Neuronal stem cell (in vitro differentiated cells): ENCODE data around the gene SRXN1.
"Not testable (repeated sequence)": the region's sequence is repeated elsewhere in the genome, so short reads cannot be mapped to it uniquely, and the experiment has no call there.

Source experiments
- DNase-seq: peaks from one replicate; pipeline ENCODE4 v3.0.0-alpha.2; 2013; ENCODE audit warnings: low spot score
- H2AFZ ChIP-seq: one replicate; pipeline ENCODE4 v1.6.1; 2013; ENCODE audit warnings: mild to moderate bottlenecking, low read length, inconsistent platforms
- H2AK5ac ChIP-seq: 2 replicates; pipeline ENCODE4 v1.6.1; 2013; ENCODE audit warnings: low read depth, mild to moderate bottlenecking, inconsistent platforms, low read length, moderate library complexity, mixed read lengths
- H2BK120ac ChIP-seq: 2 replicates; pipeline ENCODE4 v1.6.1; 2013; ENCODE audit warnings: low read depth, mild to moderate bottlenecking, inconsistent platforms, low read length, moderate library complexity, mixed read lengths
- H2BK12ac ChIP-seq: one replicate; pipeline ENCODE4 v1.6.1; 2013; ENCODE audit warnings: low read length, inconsistent platforms
- H2BK15ac ChIP-seq: 2 replicates; pipeline ENCODE4 v1.6.1; 2013; ENCODE audit warnings: mild to moderate bottlenecking, low read length, inconsistent platforms, mixed read lengths
- H2BK5ac ChIP-seq: one replicate; pipeline ENCODE4 v1.6.1; 2013; ENCODE audit warnings: inconsistent platforms, mild to moderate bottlenecking, low read length, moderate library complexity
- H3K14ac ChIP-seq: one replicate; pipeline ENCODE4 v1.6.1; 2013; ENCODE audit warnings: low read length, inconsistent platforms
- H3K18ac ChIP-seq: 2 replicates; pipeline ENCODE4 v1.6.1; 2013; ENCODE audit warnings: low read length, inconsistent platforms
- H3K23ac ChIP-seq: 2 replicates; pipeline ENCODE4 v1.6.1; 2013; ENCODE audit warnings: low read depth, mild to moderate bottlenecking, mixed read lengths, low read length, inconsistent platforms; ENCODE audit not compliant: poor library complexity
- H3K27ac ChIP-seq: replicated peaks from 3 replicates; pipeline ENCODE4 v1.5.1; 2013; ENCODE audit warnings: low read length, inconsistent platforms
- H3K27me3 ChIP-seq, 3 experiments: 2 replicates each; pipeline ENCODE4 v1.6.1; 2013; ENCODE audit warnings: low read length in 3 of 3, mild to moderate bottlenecking in 2 of 3, inconsistent platforms in 1 of 3, low read depth in 1 of 3, mixed read lengths in 1 of 3, moderate library complexity in 1 of 3; ENCODE audit not compliant: control insufficient read depth in 3 of 3, insufficient read depth in 3 of 3
- H3K36me3 ChIP-seq, 2 donors: replicated peaks in 1 of 2; 2 replicates each; pipeline ENCODE4 v1.6.1; 2013; ENCODE audit warnings: low read length in 2 of 2; ENCODE audit not compliant: control insufficient read depth in 2 of 2, insufficient read depth in 2 of 2
- H3K4ac ChIP-seq: 2 replicates; pipeline ENCODE4 v1.6.1; 2013; ENCODE audit warnings: inconsistent platforms, mild to moderate bottlenecking, low read length, moderate library complexity
- H3K4me1 ChIP-seq, 2 donors: 1 replicate in 1 of 2; 2 replicates in 1 of 2; pipeline ENCODE4 v1.6.1; 2013; ENCODE audit warnings: low read length in 2 of 2, low read depth in 1 of 2; ENCODE audit not compliant: control insufficient read depth in 2 of 2, insufficient read depth in 1 of 2
- H3K4me2 ChIP-seq: one replicate; pipeline ENCODE4 v1.6.1; 2013; ENCODE audit warnings: mild to moderate bottlenecking, low read length, inconsistent platforms; ENCODE audit not compliant: insufficient read depth, poor library complexity, severe bottlenecking
- H3K4me3 ChIP-seq, 2 donors: 2 replicates each; pipeline ENCODE4 v1.5.1; 2013; ENCODE audit warnings: low read length in 2 of 2, mild to moderate bottlenecking in 2 of 2, inconsistent platforms in 1 of 2, moderate library complexity in 1 of 2
- H3K79me1 ChIP-seq: one replicate; pipeline ENCODE4 v1.6.1; 2013; ENCODE audit warnings: low read depth, mild to moderate bottlenecking, inconsistent platforms, low read length, moderate library complexity
- H3K9ac ChIP-seq: one replicate; pipeline ENCODE4 v1.6.1; 2013; ENCODE audit warnings: mild to moderate bottlenecking, low read depth, low read length, inconsistent platforms; ENCODE audit not compliant: poor library complexity
- H3K9me3 ChIP-seq, 2 donors: replicated peaks in 1 of 2; 2 replicates each; pipeline versions ENCODE3 to v1.6.1; 2013; ENCODE audit warnings: low read length in 2 of 2, mild to moderate bottlenecking in 2 of 2, inconsistent platforms in 1 of 2, low read depth in 1 of 2, mixed read lengths in 1 of 2, moderate library complexity in 1 of 2; ENCODE audit not compliant: control insufficient read depth in 2 of 2, insufficient read depth in 1 of 2
- H4K8ac ChIP-seq: one replicate; pipeline ENCODE4 v1.6.1; 2013; ENCODE audit warnings: low read depth, mild to moderate bottlenecking, inconsistent platforms, low read length, moderate library complexity
- H4K91ac ChIP-seq: one replicate; pipeline ENCODE4 v1.6.1; 2013; ENCODE audit warnings: low read length, low read depth, mild to moderate bottlenecking, inconsistent platforms; ENCODE audit not compliant: poor library complexity
- WGBS, 2 donors: extraction: QIAGEN DNeasy Blood & Tissue Kit; methylation state at CpG; one replicate each; pipeline ENCODE4 v1.1.7; 2013; ENCODE audit warnings: missing lambda C conversion rate in 2 of 2, mixed read lengths in 1 of 2; ENCODE audit not compliant: insufficient read length in 2 of 2, insufficient replicate concordance in 1 of 2; ENCODE audit errors: extremely low coverage in 2 of 2; 5-methylcytosine and 5-hydroxymethylcytosine counted together

The SRXN1 gene

DNA sequence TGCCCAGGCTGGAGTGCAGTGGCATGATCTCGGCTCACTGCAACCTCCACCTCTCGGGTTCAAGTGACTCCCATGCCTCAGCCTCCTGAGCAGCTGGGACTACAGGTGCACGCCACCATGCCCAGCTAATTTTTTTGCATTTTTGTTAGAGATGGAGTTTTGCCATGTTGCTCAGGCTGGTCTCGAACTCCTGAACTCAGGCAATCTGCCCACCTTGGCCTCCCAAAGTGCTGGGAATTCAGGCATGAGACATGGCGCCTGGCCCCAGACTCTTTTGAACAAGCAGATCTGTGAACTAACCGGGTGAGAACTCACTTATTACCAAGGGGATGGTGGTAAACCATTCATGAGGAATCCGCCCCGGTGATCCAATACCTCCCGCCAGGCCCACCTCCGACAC, 40.8 kb upstream of the SRXN1 start:
- H3K79me1 ChIP-seq, DNase-seq, H3K4me1 ChIP-seq, H2BK15ac ChIP-seq, H3K18ac ChIP-seq, H4K8ac ChIP-seq, H2BK12ac ChIP-seq, H3K27ac ChIP-seq, H2BK120ac ChIP-seq, H2AFZ ChIP-seq, H2AK5ac ChIP-seq, H3K4me3 ChIP-seq, H3K23ac ChIP-seq, H3K36me3 ChIP-seq, H3K14ac ChIP-seq, H4K91ac ChIP-seq, H3K4me2 ChIP-seq, H3K4ac ChIP-seq, H2BK5ac ChIP-seq, H3K9me3 ChIP-seq, H3K9ac ChIP-seq: not testable (repeated sequence)
- WGBS, 2 donors: no CpG with 5 or more reads among the region's 10 CpGs
- peaks cover 0 to 28% (median 0%) of the 10 kb centered on the region in 3 experiments for H3K27me3 ChIP-seq

GRCh38 chr20:692044-692443, 39.0 kb upstream of the SRXN1 start:
- H3K9me3 ChIP-seq: no peaks in the 10 kb centered on the region
- H3K4me3 ChIP-seq: no peak overlapping the region
- H4K91ac ChIP-seq: no peak overlapping the region
- no peak overlapping the region for H2AK5ac ChIP-seq
- H3K27ac ChIP-seq: no peak overlapping the region
- H2BK12ac ChIP-seq: no peak overlapping the region
- DNase-seq: no peak
- H3K4me2 ChIP-seq: no peak overlapping the region
- no peak overlapping the region for H2BK15ac ChIP-seq
- no peak overlapping the region for H3K9ac ChIP-seq
- H3K36me3 ChIP-seq: no peaks in the 10 kb centered on the region
- no peak overlapping the region for H3K18ac ChIP-seq
- H2BK5ac ChIP-seq: no peak overlapping the region
- H2BK120ac ChIP-seq: no peak overlapping the region
- H3K4ac ChIP-seq: no peak overlapping the region
- no peak overlapping the region for H4K8ac ChIP-seq
- WGBS, 2 donors: no CpG with 5 or more reads among the region's 1 CpG
- H3K23ac ChIP-seq: no peak overlapping the region
- no peaks in the 10 kb centered on the region for H3K79me1 ChIP-seq
- peaks cover 0 to 34% (median 5%) of the 10 kb centered on the region in 3 experiments for H3K27me3 ChIP-seq
- no peak overlapping the region for H2AFZ ChIP-seq
- no peak overlapping the region for H3K14ac ChIP-seq
- H3K4me1 ChIP-seq: peaks cover 0 to 13% of the 10 kb centered on the region in 2 donors

GRCh38 chr20:689947-690346, 36.9 kb upstream of the SRXN1 start:
- no CpG with 5 or more reads among the region's 1 CpG for WGBS, 2 donors

DNA sequence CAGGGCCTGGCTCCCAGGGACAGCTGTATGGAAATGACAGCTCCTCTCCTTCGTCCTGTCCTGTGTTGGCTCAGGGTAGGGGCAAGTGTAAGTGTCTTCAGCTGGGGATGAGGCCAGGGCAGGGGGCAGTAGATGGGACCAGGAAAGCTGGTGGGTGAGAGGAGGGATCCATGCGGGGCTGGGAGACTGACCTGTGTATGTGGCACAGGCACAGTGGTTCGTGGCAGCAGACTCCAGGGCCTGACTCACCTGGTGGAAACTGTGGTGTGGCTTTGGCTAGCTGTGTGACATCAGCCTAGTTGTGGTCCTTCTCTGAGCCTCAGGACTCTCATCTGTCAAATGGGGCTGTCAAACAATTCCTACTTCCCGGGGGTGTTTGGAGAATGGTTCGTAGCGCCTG, 36.3 kb upstream of the SRXN1 start:
- Histone ChIP-seq H3K4me1 (peaks cover 0 to 13% of the 10 kb centered on the region in 2 donors), H3K27me3 (peaks cover 0 to 34% (median 8%) of the 10 kb centered on the region in 3 experiments), H2BK15ac (peak overlapping the region; percentile 25), H4K91ac (no peak overlapping the region), H4K8ac (no peak overlapping the region), H3K4me2 (peak overlapping the region; percentile 29), H3K23ac (no peak overlapping the region), H3K14ac (no peak overlapping the region), H3K27ac (peak overlapping the region; percentile 29), H3K4me3 (peak overlapping the region in 1 of 2 donors; percentile 54), H2AK5ac (no peak overlapping the region), H2BK120ac (no peak overlapping the region), H2AFZ (no peak overlapping the region), H3K9me3 (no peaks in the 10 kb centered on the region), H3K79me1 (no peaks in the 10 kb centered on the region), H3K36me3 (no peaks in the 10 kb centered on the region), H3K18ac (peak overlapping the region; percentile 91), H3K4ac (no peak overlapping the region), H3K9ac (peak overlapping the region; percentile 7), H2BK12ac (no peak overlapping the region), H2BK5ac (peak overlapping the region; percentile 54)
- no CpG with 5 or more reads among the region's 6 CpGs for WGBS, 2 donors
- no peak for DNase-seq

More at GRCh38 chr20:689947-690346, 36.9 kb upstream of the SRXN1 start:
- no peak overlapping the region for H4K8ac ChIP-seq
- no peak overlapping the region for H2BK5ac ChIP-seq
- H3K36me3 ChIP-seq: no peaks in the 10 kb centered on the region
- no peak for DNase-seq
- H3K27me3 ChIP-seq: peaks cover 0 to 34% (median 8%) of the 10 kb centered on the region in 3 experiments
- H3K4me2 ChIP-seq: no peak overlapping the region
- H3K23ac ChIP-seq: no peak overlapping the region
- H3K9me3 ChIP-seq: no peaks in the 10 kb centered on the region
- H2BK120ac ChIP-seq: no peak overlapping the region
- H3K4ac ChIP-seq: no peak overlapping the region
- no peak overlapping the region for H4K91ac ChIP-seq
- no peak overlapping the region for H3K27ac ChIP-seq
- H3K9ac ChIP-seq: no peak overlapping the region
- H3K79me1 ChIP-seq: no peaks in the 10 kb centered on the region
- H2AFZ ChIP-seq: no peak overlapping the region
- no peak overlapping the region for H3K14ac ChIP-seq
- no peak overlapping the region for H2BK15ac ChIP-seq
- peaks cover 0 to 13% of the 10 kb centered on the region in 2 donors for H3K4me1 ChIP-seq
- no peak overlapping the region for H3K18ac ChIP-seq
- no peak overlapping the region for H3K4me3 ChIP-seq
- H2AK5ac ChIP-seq: no peak overlapping the region
- no peak overlapping the region for H2BK12ac ChIP-seq
